Muscle of leg (tissue), 11 donors: Measurements from ENCODE around the gene SDE2. TPM values are rescaled to one million over a fixed set of nuclear protein-coding genes. Genes with fewer than 3 reads are reported as not detected.
"Not testable (repeated sequence)": the region's sequence is repeated elsewhere in the genome, so short reads cannot be mapped to it uniquely, and the experiment has no call there.

Source experiments
- DNase-seq: peaks from one replicate; pipeline ENCODE4 v3.0.0; 2013
- H3K27ac ChIP-seq: one replicate; pipeline ENCODE4 v1.5.1; 2013; ENCODE audit warnings: mild to moderate bottlenecking, low read length, control low read depth
- H3K27me3 ChIP-seq: one replicate; pipeline ENCODE4 v1.6.1; 2013; ENCODE audit warnings: low read length; ENCODE audit not compliant: control insufficient read depth, insufficient read depth
- H3K36me3 ChIP-seq: one replicate; pipeline ENCODE4 v1.6.1; 2013; ENCODE audit warnings: low read length; ENCODE audit not compliant: control insufficient read depth, insufficient read depth
- H3K4me1 ChIP-seq: one replicate; pipeline ENCODE4 v1.6.1; 2013; ENCODE audit warnings: low read length; ENCODE audit not compliant: control insufficient read depth, insufficient read depth
- H3K4me3 ChIP-seq: one replicate; pipeline ENCODE4 v1.5.1; 2013; ENCODE audit warnings: low read length, control low read depth
- H3K9me3 ChIP-seq: replicated peaks from 2 replicates; pipeline ENCODE4 v1.6.1; 2013; ENCODE audit warnings: low read depth, low read length; ENCODE audit not compliant: control insufficient read depth
- WGBS: methylation state at CpG from one replicate; pipeline ENCODE4 v1.1.5; 2013; ENCODE audit warnings: missing lambda C conversion rate; ENCODE audit not compliant: insufficient coverage; 5-methylcytosine and 5-hydroxymethylcytosine counted together
- polyA plus RNA-seq, 8 donors: library from polyadenylated mRNA; unstranded; fragments of 120-200 nt; gene quantifications; one replicate each; pipeline versions ENCODE4 v1.2.1 to v1.2.3, GENCODE V29; 2013; ENCODE audit warnings: inconsistent platforms in 1 of 8, low replicate concordance in 1 of 8; ENCODE audit not compliant: insufficient read length in 8 of 8, insufficient read depth in 1 of 8
- total RNA-seq: library from RNA; stranded (reverse); fragments of 120-200 nt; gene quantifications from one replicate; pipeline ENCODE4 v1.2.4, GENCODE V29; 2013

SDE2 gene
- total and polyA plus RNA-seq, 9 donors, result 10.8 to 16.1 (median 13.8) TPM

DNA sequence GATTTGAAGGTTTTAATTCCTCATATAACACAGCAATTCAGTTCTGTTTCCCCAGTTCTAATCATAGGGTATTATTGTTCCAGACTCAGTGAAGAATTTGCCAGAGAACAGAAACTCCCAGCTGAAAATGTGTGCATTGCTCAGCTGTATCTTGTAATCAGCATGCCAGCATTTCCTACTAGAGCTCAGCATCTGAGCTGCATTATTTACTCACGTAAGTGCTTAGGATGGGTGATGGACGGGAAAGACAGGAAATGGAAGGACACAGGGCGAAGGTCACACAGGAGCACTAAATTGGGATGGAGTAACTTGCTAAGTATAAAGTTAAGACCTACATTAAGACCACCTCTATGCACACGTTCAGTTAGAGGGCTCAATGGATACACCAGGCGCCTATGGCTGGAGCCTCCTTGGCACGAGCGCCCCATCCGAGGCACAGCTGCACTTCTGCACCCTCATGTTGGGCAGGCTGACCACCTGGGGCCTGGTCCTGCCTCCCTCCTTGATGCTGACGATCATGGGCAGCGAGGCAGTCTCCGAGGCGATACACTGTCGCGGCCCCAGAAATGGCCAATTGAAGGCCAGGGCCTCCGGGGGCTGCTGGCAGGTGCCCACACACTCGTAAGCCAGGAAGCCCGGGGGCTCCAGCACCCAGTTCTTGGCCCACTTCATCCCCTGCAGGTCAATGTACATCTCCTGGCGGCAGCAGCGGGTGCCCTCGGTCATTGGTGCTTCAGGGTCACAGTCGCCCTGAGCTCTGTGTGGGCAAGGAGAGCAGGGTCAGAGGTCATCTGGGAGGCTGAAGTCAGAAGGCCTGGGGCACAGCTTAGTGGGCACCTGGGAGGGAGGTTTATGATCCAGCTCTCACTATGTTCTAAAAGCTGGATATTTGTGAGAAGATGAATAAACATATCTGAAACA, 61.8 kb downstream of the SDE2 start:
- Histone ChIP-seq H3K36me3 (no peaks in the 10 kb centered on the region), H3K27ac (no peak overlapping the region), H3K9me3 (no peaks in the 10 kb centered on the region), H3K4me3 (no peak overlapping the region), H3K27me3 (no peaks in the 10 kb centered on the region), H3K4me1 (peaks cover 26% of the 10 kb centered on the region)
- peak; percentile 42 for DNase-seq
- 81% methylated on average over 14 of the region's 21 CpGs for WGBS

DNA sequence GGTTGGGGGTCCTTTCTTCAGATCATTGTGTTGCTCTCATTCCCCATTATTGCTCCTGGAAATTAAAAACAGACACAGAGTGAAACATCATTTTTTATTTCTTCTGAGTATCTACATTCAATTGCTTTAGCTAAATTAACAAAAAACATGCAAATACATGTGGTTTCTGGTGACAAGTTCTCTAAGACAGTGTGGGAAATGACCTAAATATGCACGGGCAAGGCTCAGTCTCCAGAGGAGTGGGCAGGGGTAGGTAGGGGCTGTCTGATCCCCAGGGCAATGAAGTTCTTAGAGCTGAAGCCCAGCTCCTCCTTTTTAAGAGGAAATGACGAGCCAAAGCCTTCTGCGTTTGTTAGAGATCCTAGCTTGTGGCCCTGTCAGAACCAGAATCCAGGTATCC, 62.6 kb downstream of the SDE2 start:
- no peak for DNase-seq

DNA sequence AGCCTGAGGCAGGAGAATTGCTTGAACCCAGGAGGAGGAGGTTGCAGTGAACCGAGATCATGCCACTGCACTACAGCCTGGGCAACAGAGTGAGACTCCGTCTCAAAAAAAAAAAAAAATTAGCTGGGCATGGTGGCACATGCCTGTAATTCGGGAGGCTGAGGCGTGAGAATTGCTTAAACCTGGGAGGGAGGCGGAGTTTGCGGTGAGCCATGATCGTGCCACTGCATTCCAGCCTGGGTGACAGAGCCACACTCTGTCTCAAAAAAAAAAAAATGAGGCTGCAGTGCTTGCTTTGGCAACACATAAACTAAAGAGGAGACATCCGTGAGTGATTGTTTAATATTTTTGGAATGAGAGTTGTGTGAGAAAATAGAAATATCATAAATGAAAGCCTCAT, 63.1 kb downstream of the SDE2 start:
- H3K4me1 ChIP-seq, result peaks cover 17% of the 10 kb centered on the region
- H3K4me3 ChIP-seq, H3K27ac ChIP-seq, H3K36me3 ChIP-seq, H3K9me3 ChIP-seq, DNase-seq, H3K27me3 ChIP-seq: not testable (repeated sequence)
- WGBS, result 80% methylated on average over 7 of the region's 8 CpGs

More for the DNA sequence above, 62.6 kb downstream of the SDE2 start:
- H3K36me3 ChIP-seq, result no peaks in the 10 kb centered on the region
- H3K4me1 ChIP-seq, result peaks cover 21% of the 10 kb centered on the region
- H3K27ac ChIP-seq, result no peak overlapping the region
- H3K4me3 ChIP-seq, result no peak overlapping the region
- no peaks in the 10 kb centered on the region for H3K9me3 ChIP-seq
- no peaks in the 10 kb centered on the region for H3K27me3 ChIP-seq
- WGBS, result 23% methylated on average over 1 of the region's 3 CpGs

DNA sequence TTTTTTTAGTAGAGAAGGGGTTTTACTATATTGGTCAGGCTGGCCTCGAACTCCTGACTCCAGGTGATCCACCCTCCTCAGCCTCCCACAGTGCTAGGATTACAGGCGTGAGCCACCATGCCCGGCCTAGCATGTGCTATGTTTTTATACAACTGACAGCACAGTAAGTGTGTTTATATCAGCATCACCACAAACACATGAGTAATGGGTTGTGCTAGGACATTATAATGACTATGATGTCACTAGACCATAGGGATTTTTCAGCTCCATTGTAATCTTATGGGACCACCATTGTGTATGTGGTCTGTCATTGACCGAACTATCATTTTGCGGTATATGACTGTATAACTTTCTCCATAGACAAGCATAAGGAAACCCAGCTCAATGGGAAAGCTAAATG, 64.4 kb downstream of the SDE2 start:
- H3K4me1 ChIP-seq, result peaks cover 4% of the 10 kb centered on the region

DNA sequence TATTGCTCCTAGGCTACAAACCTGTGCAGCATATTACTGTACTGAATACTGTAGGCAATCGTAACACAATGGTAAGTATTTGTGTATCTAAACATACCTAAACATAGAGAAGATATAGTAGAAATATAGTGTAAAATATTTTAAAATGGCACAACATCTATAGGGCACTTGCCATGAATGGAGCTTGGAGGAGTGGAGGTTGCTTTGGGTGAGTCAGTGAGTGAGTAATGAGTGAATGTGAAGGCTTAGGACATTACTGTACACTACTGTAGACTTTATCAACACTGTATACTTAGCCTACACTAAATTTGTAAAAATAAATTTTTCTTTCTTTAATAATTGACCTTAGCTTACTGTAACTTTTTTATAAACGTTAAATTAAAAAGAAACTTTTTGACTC, 66.1 kb downstream of the SDE2 start:
- DNase-seq, result no peak
- Histone ChIP-seq H3K4me3 (no peak overlapping the region), H3K9me3 (no peaks in the 10 kb centered on the region), H3K36me3 (no peaks in the 10 kb centered on the region), H3K27me3 (no peaks in the 10 kb centered on the region), H3K4me1 (peaks cover 4% of the 10 kb centered on the region), H3K27ac (no peak overlapping the region)
- no CpG with 5 or more reads among the region's 2 CpGs for WGBS

More for the DNA sequence above, 64.4 kb downstream of the SDE2 start:
- DNase-seq, result no peak
- H3K27ac ChIP-seq, result no peak overlapping the region
- no CpG with 5 or more reads among the region's 5 CpGs for WGBS
- no peak overlapping the region for H3K4me3 ChIP-seq
- no peaks in the 10 kb centered on the region for H3K9me3 ChIP-seq
- no peaks in the 10 kb centered on the region for H3K36me3 ChIP-seq
- no peaks in the 10 kb centered on the region for H3K27me3 ChIP-seq

Other genes with a start within 250 kb of the SDE2 start
- gene SRP9, start 221.5 kb downstream of the SDE2 start, total RNA-seq, result 191 TPM
- gene SRP9, start 221.5 kb downstream of the SDE2 start, polyA plus RNA-seq, result 100 to 1,000 TPM; 169 to 223 (median 189) TPM
- 17.5 TPM for gene EPHX1, start 189.2 kb downstream of the SDE2 start, total RNA-seq
- gene EPHX1, start 189.2 kb downstream of the SDE2 start, polyA plus RNA-seq, result 10 to 100 TPM; 26.2 to 43.2 (median 39.3) TPM
- gene TMEM63A, start 117.0 kb downstream of the SDE2 start, total RNA-seq, result 15.6 TPM
- 10 to 100 TPM; 14.3 to 31.9 (median 21.6) TPM for gene TMEM63A, start 117.0 kb downstream of the SDE2 start, polyA plus RNA-seq
- 0.44 TPM for gene LEFTY1, start 110.2 kb downstream of the SDE2 start, total RNA-seq
- under 1 TPM; 0.39 to 0.91 (median 0.62) TPM for gene LEFTY1, start 110.2 kb downstream of the SDE2 start, polyA plus RNA-seq
- gene PYCR2, start 75.1 kb downstream of the SDE2 start, total RNA-seq, result 21.8 TPM
- gene PYCR2, start 75.1 kb downstream of the SDE2 start, polyA plus RNA-seq, result 10 to 100 TPM; 34.2 to 37.0 (median 35.0) TPM
- gene LEFTY2, start 58.1 kb downstream of the SDE2 start, total RNA-seq, result 2.7 TPM
- gene LEFTY2, start 58.1 kb downstream of the SDE2 start, polyA plus RNA-seq, result 1 to 10 TPM; 2.1 to 6.6 (median 4.0) TPM
- gene H3-3A, start 63.4 kb upstream of the SDE2 start, total RNA-seq, result 351 TPM
- gene H3-3A, start 63.4 kb upstream of the SDE2 start, polyA plus RNA-seq, result 100 to 1,000 TPM; 603 to 754 (median 665) TPM
- 32.8 TPM for gene ACBD3, start 187.4 kb upstream of the SDE2 start, total RNA-seq
- gene ACBD3, start 187.4 kb upstream of the SDE2 start, polyA plus RNA-seq, result 10 to 100 TPM; 33.7 to 66.6 (median 58.8) TPM
- 0.27 TPM for gene MIXL1, start 224.3 kb upstream of the SDE2 start, total RNA-seq
- gene MIXL1, start 224.3 kb upstream of the SDE2 start, polyA plus RNA-seq, result under 1 TPM; 0.36 to 0.98 (median 0.79) TPM